ENCODE results near the gene REXO1.
"Not testable (repeated sequence)": the region's sequence is repeated elsewhere in the genome, so short reads cannot be mapped to it uniquely, and the experiment has no call there.

Gene REXO1

GRCh38 chr19:1876496-1877279 lies 28.4 kb upstream of the REXO1 start:
- not testable (repeated sequence) for DNase-seq (ENCODE audit: low read depth)

- peak; percentile 77 for DNase-seq (ENCODE audit: low read depth)
These were observed 27.6 kb upstream of the REXO1 start for GRCh38 chr19:1875646-1876495.

- not testable (repeated sequence) for DNase-seq (ENCODE audit: low read depth)
These were observed 27.0 kb upstream of the REXO1 start for GRCh38 chr19:1875265-1875645.

- DNase-seq (ENCODE audit: low read depth): no peak
These were observed 26.4 kb upstream of the REXO1 start for GRCh38 chr19:1874554-1875185.

- DNase-seq (ENCODE audit: low read depth): no peak
These were observed 25.5 kb upstream of the REXO1 start for GRCh38 chr19:1873524-1874473.

GRCh38 chr19:1872807-1873523 lies 24.7 kb upstream of the REXO1 start:
- no peak for DNase-seq (ENCODE audit: low read depth)

- no peak for DNase-seq (ENCODE audit: low read depth)
These were observed 23.3 kb upstream of the REXO1 start for GRCh38 chr19:1871630-1872029.

DNA sequence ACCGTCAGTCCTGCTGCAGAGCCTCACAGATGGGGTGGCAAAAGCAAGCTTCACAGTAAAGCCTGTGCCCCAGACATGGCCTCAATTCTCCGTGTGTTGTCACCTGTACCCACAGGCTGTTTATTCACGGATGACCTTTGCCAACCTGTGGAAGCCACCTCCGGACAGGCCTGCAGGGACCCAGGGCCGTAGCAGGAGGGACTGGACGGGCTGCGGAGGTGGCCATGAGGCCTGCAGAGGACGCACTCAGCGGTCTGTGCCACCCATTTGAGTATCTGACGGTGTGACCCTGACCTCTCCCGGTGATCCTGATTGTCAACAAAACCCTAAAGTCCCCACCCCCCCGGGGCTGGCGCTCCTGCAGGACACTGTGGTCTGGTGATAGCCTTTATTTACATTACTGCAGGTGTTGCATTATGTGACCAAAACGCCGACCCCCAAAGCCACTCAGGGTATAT lies 22.9 kb upstream of the REXO1 start:
- DNase-seq (ENCODE audit: low read depth): no peak

GRCh38 chr19:1868971-1869370 lies 20.7 kb upstream of the REXO1 start:
- DNase-seq (ENCODE audit: low read depth): no peak

DNA sequence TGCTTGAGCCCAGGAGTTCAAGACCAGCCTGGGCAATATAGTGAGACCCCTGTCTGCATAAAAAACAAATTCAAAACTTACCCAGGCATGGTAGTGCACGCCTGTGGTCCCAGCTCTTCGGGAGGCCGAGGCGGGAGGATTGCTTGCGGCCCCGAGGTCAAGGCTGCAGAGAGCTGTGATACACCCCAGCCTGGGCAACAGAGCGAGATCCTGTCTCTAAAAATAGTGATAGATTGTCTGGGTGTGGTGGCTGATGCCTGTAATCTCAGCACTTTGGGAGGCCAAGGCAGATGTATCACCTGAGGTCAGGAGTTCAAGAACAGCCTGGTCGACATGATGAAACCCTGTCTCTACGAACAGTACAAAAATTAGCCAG lies 19.1 kb upstream of the REXO1 start:
- DNase-seq (ENCODE audit: low read depth): no peak

DNA sequence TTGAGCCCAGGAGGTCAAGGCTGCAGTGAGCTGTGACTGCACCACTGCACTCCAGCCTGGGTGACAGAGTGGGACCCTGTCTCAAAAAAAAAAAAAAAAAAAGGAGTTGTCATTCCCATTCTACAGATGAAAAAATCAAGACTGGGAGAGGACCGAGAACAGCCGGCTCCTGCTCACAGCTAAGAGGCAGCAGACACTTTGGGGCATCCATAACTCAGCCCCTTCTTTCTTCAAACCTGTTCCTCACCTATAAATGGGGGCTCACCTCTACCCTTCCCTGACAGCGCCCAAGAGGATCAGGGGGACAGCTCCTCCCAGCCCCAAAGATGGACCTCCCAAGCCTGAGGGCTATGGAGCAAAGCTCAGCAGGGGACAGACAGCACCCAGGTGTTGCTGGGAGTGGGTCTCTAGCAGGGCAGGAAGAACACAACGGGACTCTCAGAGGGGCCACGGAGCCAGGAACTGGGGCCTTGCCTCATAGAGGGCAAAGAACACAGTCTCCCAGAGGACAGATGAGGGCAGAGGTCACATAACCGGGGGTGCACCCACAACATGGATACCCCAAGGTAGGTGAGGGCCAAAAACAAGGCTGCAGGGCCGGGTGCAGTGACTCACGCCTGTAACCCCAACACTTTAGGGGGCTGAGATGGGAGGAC lies 18.5 kb upstream of the REXO1 start:
- no peak for DNase-seq (ENCODE audit: low read depth)

DNA sequence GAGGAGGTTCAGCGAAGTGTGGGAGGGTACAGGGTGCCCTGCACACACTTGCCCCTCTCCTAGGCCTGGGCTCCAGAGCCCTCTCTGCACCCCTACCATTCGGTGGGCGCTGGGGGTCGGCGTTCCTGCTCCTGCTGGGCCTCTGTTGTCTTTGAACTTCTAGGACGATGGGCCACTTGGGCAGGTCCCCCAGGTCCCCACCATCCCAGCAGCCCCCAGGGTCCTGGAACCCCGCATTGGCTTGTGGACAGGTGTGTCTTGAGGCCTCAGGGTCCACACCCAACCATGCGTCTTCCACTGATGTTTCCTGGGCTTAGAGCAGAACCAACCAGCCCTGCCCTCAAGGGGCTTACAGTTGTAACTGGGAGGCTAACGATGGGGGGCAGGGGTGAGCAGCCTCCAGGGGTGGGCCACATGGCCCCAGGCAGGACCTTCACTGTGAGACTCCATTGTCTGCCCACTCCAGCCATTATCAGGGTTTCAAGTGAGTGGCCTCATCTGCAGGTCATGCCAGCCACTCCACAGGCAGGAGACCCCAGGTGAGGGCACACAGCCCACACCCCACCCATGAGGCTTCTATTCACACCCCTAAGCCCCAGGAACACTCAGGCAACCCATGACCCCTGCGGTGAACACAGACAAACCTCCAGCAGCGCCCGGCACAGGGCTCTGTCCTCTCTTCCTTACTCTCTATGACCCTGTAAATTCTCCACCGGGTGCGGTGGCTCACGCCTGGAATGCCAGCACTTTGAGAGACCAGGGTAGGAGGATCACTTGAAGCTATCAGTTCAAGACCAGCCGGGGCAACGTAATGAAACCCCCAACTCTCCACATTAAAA lies 17.1 kb upstream of the REXO1 start:
- DNase-seq (ENCODE audit: low read depth): no peak

DNA sequence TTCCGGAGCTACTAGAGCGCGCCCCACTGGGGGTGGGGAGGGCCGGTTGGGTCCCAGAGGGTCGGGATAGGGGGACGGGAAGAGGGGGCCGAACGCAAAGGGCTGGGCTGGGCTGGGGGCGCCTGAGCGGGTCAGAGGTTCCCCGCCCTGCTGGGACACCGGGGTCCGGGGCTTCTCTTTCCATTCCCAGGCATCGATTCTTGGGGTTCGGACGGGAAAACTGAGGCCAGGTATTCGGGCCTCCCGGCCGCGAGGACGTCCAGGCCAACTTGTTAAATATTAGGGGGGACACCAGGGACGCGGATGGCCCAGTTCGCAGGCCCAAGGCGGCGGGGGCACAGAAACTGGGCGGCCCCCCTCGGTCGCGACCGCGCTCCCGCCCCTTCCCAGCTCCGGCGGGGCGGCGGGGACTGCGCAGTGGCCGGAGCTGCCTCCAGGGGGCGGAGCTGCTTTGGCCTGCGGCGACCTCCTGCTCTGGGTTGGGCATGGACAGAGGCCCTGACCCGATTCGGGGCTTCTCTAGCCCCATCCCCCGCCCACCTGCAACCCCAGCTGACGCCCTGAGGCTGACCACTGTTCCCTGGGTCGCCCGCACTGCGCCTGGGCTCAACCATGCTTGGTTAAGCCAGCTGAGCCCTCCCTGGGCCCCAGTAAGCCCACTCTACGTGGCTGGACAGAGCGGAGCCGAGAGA lies 16.3 kb upstream of the REXO1 start:
- DNase-seq (ENCODE audit: low read depth): no peak

DNA sequence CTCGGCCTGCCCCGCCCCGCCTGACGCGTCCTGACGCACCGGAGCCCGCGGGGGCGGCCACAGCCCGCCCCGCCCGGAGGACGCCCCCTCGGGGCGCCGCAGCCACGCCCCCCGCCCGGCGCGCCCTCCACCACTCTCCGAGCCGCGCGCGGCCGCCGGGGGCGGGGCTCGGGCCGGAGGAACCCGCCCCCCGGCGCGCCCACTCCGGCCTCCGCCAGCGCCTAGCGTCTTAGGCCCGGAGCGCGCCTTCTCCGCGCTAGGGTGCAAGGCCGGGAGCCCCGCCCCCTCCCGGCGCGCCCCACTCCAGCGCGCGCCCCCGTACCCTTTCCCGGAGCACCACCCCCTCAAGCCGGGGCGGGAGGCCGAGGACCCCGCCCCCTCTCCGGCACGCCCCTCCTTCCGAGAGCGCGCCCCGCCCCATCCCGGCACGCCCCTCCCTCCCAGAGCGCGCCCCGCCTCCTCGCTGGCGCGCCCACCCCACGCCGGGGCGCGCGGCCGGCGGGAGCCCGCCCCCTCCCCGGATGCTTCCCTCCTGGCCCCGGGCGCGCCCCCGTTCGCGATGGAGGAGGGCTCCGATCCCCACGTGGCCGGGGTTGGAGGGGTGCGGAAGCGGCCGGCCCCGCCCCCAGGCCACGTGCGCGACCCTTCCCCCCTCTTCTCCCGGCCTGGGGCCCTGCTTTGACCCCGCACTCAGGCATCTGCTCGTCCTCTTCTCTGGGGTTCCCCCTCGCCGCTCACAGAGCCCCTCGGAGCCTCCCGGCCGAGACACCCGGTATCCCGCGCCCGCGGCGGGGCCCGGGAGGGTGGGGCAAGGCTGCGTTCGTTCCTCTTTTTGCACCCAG lies 15.6 kb upstream of the REXO1 start:
- DNase-seq (ENCODE audit: low read depth): peak; percentile 93

DNA sequence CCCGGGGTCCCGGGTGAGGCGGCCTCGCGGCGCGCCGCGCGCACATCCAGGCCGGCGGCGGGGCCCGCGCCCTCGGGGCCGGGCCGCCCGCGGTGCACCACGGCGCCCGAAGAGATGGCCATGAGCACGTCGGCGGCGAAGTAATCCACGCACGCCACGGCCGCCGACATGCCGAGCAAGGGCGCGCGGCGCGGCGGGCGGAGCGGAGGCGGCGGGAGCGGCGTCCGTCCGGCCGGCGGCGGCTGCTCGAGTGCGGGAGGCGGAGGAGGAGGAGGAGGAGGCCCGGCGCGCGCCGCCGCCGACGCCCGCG lies 15.0 kb upstream of the REXO1 start, which contains the start of gene KLF16:
TSS of gene KLF16 (minus strand) at position 252 of the 310 bp plus-strand sequence. CDS start at position 170, 82 bp downstream.
- no peak for DNase-seq (ENCODE audit: low read depth)

- no peak for DNase-seq (ENCODE audit: low read depth)
These were observed 14.4 kb upstream of the REXO1 start for GRCh38 chr19:1862424-1863327.

DNA sequence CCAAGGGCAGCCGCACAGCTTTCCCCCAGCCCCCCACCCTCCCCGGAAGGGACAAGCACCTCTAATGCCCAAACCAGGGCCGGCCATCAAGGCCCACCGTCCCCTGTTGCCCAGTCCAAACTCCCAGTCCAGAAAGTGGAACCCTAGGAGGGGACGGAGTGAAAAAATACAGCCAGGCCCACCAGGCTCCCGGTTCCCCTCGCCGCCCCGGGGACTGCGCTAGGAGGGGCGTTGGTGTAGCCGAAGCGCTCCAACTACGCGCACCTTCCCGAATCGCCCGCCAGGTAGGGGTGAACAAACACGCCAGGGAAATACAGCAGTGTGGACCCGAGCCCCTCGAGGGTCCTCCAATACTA lies 13.8 kb upstream of the REXO1 start:
- DNase-seq (ENCODE audit: low read depth): no peak
